ENCODE measurements around the gene KRT24. TPM values are rescaled to one million over a fixed set of nuclear protein-coding genes. Genes with fewer than 3 reads are reported as not detected.

The KRT24 gene
- total RNA-seq, 1 experiment from 2014 or later: not detected

DNA sequence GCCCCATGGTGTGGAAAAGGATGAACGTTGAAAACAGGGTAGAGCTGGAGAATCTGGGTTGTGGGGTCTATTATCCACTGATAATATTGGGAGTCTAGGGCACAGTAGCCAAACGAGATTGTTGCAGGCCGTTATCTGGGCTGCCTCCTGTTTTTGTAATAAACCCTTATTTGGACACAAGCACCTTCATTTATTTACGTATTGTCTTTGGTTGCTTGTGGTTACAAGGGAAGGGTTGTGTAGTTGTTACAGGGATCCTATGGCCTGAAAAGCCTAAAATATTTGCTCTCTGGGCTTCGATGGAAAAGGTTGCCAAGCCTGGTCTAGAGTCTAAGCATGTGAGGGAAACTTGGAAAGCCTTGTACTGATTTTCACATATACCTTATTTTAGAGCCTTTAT is 51.6 kb downstream of the KRT24 start:
- DNase-seq (ENCODE audit: low read depth, low spot score): no peak
- in situ Hi-C loops (cut with HindIII; ENCODE audit: low pct_unique_long_range_greater_than_20kb, low sequenced_read_pairs): no loop called here

DNA sequence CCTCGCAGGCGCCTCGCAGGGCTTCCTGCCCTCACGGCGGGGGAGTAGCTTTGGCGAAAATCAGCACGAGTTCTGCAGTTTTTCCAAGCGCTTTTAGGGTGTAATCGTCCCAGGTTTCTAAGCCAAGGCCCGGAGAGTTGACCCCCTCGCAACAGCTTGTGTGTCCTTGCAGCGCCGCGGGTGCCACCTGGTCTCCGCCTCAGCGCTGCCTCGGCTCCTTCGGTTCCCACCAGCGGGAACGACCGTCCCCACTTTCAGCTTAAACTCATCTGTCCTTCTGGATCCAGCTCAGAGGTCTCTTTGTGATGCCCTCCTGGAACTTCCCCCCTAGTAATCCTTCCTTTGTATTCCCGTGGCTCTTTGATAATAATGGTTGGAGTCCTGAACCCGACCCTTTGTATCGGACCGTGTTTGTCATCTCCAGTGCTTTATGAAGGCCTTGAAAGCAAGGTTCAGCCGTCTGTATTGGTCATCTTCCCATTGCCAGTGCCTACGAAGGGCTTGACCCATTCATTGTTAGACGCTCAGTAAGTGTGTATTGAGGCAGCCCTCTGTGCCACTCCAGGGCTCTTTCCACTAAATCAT is 55.1 kb downstream of the KRT24 start:
- in situ Hi-C loops (cut with HindIII; ENCODE audit: low pct_unique_long_range_greater_than_20kb, low sequenced_read_pairs): no loop called here
- DNase-seq (ENCODE audit: low read depth, low spot score): peak; percentile 14

Other genes with a start within 250 kb of the KRT24 start
- not detected in 2 replicates for gene TNS4, start 202.1 kb downstream of the KRT24 start, total RNA-seq (2014; rRNA removed; shearing (Covaris generic))
- gene CCR7, start 138.3 kb downstream of the KRT24 start, total RNA-seq (2014; rRNA removed; shearing (Covaris generic)): not detected in 2 replicates
- 84.5 and 85.2 TPM in 2 replicates for gene SMARCE1, start 55.9 kb downstream of the KRT24 start, total RNA-seq (2014; rRNA removed; shearing (Covaris generic))
- 0.45 and 0.95 TPM in 2 replicates for gene KRT222, start 38.6 kb downstream of the KRT24 start, total RNA-seq (2014; rRNA removed; shearing (Covaris generic))
- 0.05 and 0.27 TPM in 2 replicates for gene KRT25, start 51.6 kb upstream of the KRT24 start, total RNA-seq (2014; rRNA removed; shearing (Covaris generic))
- gene KRT26, start 68.4 kb upstream of the KRT24 start, total RNA-seq (2014; rRNA removed; shearing (Covaris generic)): not detected in 2 replicates
- gene KRT27, start 78.8 kb upstream of the KRT24 start, total RNA-seq (2014; rRNA removed; shearing (Covaris generic)): 5.9 and 6.9 TPM in 2 replicates
- not detected in 2 replicates for gene KRT28, start 96.2 kb upstream of the KRT24 start, total RNA-seq (2014; rRNA removed; shearing (Covaris generic))
- gene KRT10, start 118.9 kb upstream of the KRT24 start, total RNA-seq (2014; rRNA removed; shearing (Covaris generic)): 8.1 and 15.9 TPM in 2 replicates
- 0.59 and 0.82 TPM in 2 replicates for gene KRT12, start 163.5 kb upstream of the KRT24 start, total RNA-seq (2014; rRNA removed; shearing (Covaris generic))
- gene KRT20, start 181.5 kb upstream of the KRT24 start, total RNA-seq (2014; rRNA removed; shearing (Covaris generic)): not detected in 2 replicates
- not detected in 2 replicates for gene KRT23, start 233.9 kb upstream of the KRT24 start, total RNA-seq (2014; rRNA removed; shearing (Covaris generic))